Stimulated activated CD4-positive, alpha-beta T cell treated with anti-CD3 and anti-CD28 coated beads, Interleukin-4, amount 100 ng/mL, for 24 hours (primary cell): Measurements from ENCODE around the gene OTUD6A.
"Not testable (repeated sequence)": the region's sequence is repeated elsewhere in the genome, so short reads cannot be mapped to it uniquely, and the experiment has no call there.

Source experiments
- DNase-seq: peaks from one replicate; pipeline ENCODE4 v3.0.0-alpha.2; 2020

The OTUD6A gene

GRCh38 chrX:70049406-70049805 lies 12.9 kb upstream of the OTUD6A start:
- DNase-seq: no peak

- DNase-seq: no peak
Observed at GRCh38 chrX:70049925-70050324, 12.3 kb upstream of the OTUD6A start, which contains the start of gene AWAT2. Gene AWAT2, minus strand, starts transcription at chrX:70049938. Its CDS starts 6 bp downstream, at chrX:70049932.

DNA sequence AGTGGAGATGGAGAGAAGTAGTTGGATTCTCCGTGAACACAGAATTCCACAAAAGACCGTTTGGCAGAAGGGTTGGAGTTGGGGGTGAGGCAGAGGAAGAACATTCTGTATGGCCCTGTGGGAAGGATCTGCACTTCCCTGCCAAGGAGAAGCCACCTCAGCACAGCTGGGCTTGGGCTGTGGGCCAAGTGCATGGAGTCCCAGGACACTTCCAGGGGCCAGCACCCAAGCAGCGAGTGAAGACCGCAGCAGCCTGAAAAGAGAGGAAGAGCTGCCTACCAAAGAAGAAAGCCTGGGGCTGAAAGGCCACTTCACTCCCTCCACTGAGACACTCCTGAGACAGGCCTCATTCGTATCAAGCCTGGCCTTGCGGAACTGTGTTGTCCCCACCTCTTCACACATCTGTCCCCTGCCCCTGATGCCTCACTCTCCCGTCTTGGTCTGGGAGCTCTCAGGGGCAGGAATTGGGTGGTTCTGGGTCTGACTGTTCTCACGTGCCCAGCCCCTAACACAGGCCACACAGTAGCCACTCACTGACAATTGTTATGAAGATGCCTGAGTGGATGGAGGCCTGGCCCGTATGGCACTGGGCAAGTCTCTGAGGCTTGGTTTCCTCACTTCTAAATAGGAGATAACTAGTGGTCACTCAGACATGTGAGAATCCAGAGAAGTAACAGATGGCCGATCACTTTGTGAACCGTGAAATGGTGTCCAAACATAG lies 9.2 kb upstream of the OTUD6A start:
- no peak for DNase-seq

DNA sequence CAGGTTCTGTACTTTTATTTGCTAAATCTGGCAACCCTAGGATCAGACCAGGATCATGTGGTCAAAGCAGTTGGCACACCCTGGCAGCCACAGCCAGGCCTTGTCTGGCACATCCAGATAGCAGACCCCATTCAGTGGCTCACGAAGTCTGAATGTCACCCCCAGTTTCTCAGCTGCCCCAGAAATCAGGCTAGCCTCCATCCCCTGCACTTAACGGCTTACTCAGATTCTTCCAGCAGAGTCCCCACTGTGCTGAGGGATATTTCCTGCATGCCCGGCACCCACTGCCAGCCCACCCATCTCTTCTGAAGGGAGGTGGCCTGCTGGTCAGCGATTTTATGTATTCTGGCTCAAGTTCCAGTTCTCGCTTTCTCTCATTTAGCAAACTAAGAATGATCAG lies 7.9 kb upstream of the OTUD6A start:
- no peak for DNase-seq

- no peak for DNase-seq
Observed at GRCh38 chrX:70062961-70063550, 799 bp downstream of the OTUD6A start.

- no peak for DNase-seq
Observed at GRCh38 chrX:70066646-70067045, 4.4 kb downstream of the OTUD6A start.

- DNase-seq: no peak
Observed at GRCh38 chrX:70079297-70079696, 17.0 kb downstream of the OTUD6A start.

DNA sequence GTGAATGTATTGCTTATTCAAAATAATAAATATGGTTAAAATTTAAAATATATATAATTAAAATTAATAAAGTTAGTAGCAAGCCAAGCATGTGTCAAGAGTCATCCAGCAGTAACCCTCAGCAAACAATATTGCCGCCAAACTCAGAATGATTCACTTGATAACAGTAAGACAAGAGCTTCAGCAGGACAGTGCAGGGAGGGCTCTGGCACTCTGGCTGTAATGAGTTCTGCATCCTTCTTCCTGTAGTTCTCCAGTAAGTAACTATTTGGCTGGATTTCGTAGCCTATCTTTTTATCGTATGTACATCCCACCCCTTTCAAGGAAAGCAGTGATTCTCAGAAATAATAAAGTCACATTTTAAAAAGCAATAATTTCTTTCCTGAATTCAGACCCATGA lies 17.6 kb downstream of the OTUD6A start:
- DNase-seq: no peak

- no peak for DNase-seq
Observed at GRCh38 chrX:70082723-70083122, 20.5 kb downstream of the OTUD6A start.

GRCh38 chrX:70084592-70085240 lies 22.5 kb downstream of the OTUD6A start:
- no peak for DNase-seq

DNA sequence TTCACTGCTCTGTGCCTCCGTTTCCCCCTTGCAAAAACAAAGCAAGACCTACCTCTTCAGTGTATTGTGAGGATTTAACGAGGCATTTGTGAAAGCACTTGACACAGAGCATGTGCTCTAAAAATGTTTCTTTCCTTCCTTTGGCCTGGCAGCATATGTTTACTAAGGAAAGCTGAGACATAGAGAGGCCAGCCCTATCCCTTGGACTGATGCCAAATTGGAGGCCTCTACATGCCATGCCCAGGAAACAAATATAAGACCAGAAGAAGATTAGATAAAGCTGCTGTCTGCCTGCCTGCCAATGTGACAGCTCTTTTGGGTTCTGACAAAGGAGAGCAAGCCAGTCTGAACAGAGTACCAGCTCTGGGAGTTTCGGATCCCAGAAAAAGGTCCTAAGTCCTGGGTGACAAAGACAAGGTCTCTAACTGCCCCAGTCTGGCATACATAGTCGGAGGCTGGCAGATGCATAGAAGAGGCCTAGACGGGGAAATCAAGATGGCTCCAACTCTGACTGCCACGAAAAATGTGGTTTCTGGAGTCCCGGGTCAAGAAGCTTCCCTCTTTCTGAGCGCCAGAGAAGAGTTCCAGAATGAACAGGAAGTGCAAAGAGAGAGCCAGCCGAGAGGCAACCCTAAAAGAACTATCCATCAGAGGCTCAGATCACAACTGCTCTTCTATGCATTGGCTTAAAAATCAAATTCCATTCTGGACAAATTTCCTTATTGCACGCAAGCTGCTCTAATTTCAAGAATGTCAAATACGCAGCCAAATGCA lies 25.8 kb downstream of the OTUD6A start:
- DNase-seq: no peak

- DNase-seq: no peak
Observed at GRCh38 chrX:70088751-70089150, 26.5 kb downstream of the OTUD6A start.

DNA sequence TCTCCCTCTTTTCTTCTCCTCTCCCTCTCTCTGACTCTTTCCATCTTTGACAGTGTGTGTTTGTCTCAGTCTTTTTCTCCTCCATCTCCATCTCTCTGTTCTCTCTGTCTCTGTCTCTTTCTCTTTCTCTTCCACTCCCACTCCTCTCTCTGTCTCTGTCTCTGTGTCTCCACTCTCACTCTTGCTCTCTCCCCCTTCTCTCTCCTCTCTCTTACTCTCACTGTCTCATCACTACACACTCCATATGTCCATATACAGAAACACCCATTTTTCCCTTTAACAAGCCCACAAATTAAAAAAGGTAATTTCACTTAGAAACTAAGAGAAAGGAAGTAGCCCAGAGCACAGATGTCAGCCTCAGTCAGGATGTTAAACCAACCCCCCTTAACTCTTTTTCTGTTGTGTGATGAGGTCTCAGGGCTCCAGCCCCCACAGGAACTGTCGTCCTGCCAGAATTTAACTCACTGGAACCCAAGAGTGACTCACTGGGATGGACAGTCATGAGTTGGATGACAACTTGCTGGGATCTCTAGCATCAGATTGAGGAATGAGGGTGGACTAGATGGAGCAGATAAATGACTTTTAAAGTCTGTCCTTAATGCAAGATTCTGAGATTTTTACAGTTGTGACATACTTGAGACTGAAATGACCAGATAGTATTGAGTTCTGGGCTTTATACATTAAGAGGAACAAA lies 27.5 kb downstream of the OTUD6A start:
- no peak for DNase-seq

DNA sequence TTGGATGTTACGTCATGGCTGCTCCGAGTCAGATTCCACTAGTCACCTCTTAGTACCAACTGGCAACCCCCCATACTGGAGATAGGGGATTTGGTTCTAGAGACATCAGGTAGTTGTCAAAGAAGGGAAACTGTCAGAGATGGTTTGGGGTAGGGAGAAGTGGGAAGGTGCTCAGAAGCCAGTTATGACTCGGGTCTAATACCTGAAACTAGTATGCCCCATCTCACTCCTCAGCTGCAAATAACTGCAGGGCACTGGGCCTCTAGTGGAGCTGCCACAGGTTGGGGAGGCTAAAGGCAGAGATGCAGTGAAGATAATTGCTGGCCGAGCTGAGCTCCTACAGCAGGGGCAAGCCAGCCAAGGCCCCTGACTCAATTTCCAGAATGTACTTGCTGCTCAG lies 30.0 kb downstream of the OTUD6A start:
- no peak for DNase-seq

DNA sequence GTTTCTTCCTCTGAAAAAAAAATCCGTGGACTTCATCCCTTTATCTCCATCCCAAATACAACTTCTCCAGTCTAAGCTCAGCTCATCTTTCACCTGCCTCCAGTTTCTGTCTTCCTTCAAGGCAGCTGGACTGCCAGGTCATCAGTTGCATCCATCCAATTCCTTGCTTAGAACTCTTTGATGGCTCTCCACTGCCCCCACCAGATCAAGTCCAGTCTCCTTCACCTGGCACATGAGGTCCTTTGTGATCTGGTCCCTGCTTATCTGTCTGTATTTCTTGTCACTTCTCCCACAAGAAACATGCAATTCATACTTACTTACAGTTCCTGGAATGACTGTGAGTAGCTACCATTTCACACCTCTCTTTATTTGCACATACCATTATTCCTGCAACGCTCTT lies 33.8 kb downstream of the OTUD6A start:
- DNase-seq: no peak

GRCh38 chrX:70105229-70105628 lies 43.0 kb downstream of the OTUD6A start:
- no peak for DNase-seq

DNA sequence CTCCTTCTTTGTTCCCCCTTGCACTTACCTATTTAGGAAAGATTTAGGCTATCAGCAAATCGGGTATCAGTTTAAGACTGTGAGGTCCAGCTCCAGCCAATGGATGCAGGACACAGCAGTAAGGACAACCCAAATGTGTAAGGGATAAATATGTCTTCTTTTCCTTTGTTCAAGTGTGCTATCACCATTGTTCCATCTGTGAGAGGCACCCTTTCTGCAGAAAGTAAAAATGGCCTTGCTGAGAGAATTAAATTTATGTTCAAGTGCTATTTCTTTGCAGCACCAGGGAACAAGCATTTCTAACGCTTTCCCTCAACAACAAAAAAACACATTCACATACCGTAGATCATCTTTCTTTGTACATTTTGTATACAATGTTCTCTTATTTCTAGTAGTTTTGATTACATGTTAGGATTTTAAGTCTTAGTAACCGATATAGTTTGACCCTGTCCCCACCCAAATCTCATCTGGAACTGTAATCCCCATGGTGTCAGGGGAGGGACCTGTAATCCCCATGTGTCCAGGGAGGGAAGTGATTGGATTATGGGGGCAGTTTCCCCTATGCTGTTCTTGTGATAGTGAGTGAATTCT lies 49.3 kb downstream of the OTUD6A start:
- not testable (repeated sequence) for DNase-seq
